Measurements from ENCODE around the gene PLEKHG4B.
A peak's percentile ranks its signal among the peaks of the same experiment; 100 is the strongest.

PLEKHG4B gene

DNA sequence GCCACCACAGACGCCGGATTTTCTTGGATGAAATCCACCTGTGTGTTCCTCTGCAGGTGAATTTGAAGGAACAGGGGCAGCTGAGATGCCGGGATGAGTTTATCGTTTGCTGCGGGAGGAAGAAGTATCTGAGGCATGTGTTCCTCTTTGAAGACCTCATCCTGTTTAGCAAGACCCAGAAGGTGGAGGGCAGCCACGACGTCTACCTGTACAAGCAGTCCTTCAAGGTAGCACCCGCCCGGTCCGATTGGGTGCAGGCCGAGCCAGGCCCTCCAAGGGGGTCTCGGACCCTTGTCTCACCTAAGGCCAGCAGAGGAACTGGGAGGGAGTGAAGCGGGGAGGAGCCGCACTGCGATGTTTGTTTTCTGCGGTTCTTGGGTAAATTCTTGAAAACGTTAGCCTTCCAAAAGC is 80.9 kb downstream of the PLEKHG4B start:
- DNase-seq = no peak

DNA sequence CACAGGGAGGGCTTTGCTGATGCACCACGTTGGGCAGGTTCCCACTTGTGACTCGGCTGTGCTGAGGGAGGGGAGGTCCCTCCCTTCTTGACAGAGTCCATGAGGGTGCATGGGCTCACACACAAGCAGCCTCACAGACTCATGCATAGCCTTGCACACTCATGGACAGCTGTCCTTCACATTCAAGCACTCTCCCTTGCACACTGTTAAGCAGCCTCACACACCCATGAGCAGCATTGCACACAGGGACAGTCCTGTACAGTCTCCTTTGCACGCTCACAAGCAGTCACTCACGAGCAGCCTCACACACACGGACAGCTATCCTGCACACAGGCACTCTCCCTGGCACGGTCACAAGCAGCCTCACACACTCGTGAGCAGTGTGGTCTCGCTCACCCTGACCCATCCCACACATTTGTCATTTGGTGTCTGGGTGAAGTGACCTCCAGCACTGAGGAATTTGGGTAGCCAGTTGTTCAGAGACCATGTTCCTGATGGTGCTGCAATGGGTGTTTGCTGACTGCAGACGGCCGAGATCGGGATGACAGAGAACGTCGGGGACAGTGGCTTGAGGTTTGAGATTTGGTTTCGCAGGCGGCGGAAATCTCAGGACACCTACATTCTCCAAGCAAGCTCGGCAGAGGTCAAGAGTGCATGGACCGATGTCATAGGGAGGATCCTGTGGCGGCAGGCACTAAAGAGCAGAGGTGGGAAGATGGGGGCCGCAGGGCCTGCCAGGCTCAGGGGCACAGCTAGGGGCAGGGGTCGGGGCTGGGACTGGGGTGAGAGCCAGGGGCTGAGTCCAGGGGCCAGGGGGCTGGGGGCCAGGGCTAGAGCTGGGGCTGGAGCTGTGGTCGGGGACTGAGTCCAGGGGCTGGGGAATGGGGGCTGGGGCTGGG is 81.7 kb downstream of the PLEKHG4B start:
- DNase-seq = no peak

DNA sequence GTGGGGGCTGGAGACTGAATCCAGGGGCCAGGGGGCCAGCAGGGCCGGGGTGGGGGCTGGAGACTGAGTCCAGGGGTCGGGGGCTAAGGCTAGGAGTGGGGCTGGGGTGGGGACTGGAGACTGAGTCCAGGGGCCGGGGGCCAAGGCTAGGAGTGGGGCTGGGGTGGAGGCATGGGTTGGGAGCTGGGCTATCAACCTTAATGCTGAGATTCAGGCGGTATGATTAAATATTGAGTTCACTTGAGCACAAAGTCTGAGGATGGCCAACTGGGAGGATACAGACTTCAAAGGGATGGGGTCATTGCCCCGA is 82.3 kb downstream of the PLEKHG4B start:
- DNase-seq = no peak

DNA sequence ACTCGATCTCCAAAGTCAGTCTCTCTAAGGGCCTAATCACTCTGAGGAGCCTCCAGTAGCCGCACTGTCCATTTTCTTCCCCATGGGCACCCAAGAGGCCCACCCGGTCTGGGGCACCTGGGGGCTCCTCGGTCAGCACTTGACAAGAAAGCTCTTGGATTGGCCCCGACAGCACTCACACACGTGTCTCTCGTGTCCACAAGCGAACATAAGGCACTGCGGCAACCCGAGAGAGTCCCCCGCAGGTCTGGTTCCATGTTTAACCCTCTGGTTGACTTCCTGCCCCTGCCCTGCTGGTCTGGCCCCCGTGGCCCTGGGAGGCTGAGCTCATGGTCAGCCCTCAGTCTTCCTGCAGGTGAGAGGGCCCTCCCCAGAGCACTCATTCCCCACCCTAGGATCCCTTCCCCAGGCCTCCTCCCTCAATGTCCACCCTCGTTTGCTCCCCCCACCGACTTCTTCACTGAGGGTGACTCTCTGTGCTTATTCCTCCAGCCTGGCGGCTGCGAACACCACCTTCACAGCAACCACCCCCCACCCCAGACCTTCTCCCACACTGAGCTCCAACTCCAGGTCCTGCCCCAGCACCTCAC is 83.0 kb downstream of the PLEKHG4B start:
- DNase-seq = no peak

DNA sequence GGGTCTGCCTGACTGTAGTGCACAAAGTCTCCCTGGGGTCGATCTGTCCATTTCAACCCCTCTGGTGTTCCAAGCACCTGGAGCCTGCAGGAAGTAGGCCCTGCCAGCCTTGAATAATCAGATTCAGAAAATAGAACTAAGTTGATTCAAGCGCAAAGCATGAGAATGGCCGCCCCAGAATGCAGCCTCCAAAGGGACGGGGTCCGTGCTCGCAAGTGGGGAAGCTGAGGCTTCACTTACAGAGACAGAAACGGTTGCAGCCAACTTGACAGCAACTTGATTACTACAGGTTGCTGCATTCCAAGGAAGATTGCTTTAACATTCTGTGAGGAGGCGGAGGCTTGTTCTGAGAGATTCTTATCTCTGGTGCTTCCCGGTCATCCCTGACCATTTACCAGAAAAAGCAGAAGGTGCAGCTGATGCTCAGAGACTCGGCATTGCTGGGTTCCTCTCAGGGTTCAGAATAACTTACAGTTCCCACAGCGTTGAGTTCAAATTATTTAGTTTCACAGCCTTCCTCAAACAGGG is 84.4 kb downstream of the PLEKHG4B start:
- no peak for DNase-seq

DNA sequence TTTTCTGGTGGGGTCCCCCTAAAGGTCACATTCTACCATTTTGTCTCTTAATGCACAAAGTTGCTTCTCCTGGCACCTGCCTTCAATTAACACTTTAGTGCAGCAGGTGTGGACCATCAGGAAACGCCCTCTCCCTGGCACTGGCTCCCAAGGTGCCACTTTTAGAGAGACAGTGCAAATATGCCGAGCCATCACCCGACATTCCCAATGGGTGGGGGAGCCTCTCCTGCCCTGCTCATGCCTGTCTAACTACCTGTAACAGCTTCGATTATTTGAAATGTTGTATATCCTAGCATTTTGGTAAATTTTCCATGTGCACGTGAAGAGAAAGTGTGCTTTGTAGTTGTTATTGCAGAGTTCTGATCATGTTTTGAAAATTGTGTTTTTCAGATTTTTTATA is 86.1 kb downstream of the PLEKHG4B start:
- DNase-seq = no peak

DNA sequence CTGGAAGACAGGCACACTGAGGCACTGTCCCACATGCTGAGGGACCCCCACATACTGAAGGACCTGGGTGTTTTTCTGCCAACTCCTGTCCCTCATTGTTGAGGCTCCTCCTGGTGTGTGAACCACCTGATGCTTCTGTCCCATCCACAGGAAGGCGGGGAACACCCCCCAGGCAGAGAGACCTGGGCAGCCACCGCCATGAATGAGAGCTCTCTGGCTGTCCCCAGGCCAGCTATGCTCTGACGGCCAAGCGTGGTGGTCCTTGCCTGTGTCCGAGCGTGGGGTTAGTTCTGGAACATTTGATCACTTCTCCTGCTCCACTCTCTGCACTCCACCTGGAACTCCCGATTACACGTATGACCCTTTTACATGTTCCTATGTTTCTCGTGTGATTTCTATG is 87.4 kb downstream of the PLEKHG4B start:
- no peak for DNase-seq

DNA sequence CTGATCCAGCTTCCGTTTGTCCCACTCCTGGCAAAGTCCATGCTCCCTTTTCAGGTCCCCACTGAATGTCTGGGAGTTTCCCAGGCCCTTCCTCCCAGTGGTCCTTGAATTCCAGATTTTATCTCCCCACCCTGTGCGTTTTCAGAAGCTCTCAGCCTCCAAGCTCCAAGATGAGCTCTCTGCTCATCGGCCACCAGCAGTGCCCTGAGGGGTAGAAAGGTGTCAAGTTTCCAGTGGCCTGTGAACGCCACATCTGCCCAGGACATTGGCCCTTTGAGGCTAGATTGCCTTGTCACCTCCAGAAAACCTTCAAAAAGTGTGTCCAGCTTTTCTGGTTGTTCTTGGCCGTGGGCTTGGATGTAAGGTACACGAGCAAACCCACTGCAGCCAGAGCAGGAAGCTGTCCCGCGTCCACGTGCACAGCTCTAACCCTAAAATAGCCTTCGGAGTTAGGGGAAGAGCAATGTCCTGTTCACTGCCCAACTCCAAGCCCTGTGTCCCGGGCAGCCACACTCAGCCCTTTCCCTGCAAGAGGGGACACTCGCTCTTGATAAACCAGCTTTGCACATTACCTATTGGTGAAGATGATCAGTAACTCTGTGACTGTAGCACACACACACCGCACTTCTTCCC is 88.4 kb downstream of the PLEKHG4B start:
- DNase-seq = no peak

DNA sequence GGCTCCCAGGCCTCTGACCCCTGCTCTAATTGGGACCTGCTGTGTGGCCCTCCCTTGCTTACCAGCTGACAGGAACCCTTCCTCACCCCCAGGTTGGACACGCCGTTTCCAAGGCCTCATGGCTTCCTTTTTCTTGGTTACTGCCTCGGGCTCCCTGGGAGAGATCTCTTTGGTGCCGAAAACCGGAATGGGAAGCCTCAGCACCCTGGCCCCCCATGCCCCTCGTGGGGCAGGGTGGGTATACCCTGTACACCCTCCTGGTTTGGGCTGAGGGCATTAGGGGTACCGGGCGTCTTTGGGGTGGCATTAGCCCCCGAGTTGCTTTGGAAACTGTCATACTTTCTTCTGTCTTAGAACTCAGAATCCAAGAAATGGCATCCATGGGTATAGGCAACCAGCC is 89.2 kb downstream of the PLEKHG4B start:
- DNase-seq = no peak

DNA sequence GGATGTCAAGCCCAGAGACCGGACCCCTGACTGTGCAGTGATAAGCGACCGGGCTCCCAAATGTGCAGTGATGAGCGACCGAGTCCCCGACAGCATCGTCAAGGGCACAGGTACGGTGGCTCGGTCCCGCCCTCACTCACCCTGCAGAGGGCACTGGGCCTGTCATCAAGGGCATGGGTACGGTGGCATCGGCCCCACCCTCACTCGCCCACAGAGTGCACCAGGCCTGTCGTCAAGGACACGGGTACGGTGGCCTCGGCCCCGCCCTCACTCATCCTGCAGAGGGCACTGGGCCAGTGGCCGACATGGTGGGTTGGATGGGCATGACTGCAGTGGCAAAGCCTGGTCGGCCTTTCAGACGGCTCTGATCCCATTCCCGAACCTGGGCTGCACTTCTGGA is 89.6 kb downstream of the PLEKHG4B start:
- no peak for DNase-seq

DNA sequence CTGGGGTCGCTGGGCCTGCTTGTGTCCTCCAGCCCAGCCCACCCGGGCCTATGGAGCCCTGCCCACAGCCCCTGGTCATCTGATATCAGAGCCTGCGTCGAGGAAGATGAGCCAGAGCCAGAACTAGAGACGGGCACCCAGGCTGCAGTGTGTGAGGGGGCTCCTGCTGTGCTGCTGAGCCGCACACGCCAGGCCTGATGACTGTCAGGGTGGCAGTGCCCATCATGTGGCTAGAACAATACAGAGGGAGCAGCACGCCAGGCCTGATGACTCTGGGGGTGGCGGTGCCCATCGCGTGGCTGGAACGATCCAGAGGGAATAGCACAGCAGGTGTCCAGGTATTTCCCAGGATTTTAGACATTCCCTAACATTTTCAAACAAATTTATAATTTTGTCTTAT is 90.2 kb downstream of the PLEKHG4B start:
- DNase-seq = no peak

DNA sequence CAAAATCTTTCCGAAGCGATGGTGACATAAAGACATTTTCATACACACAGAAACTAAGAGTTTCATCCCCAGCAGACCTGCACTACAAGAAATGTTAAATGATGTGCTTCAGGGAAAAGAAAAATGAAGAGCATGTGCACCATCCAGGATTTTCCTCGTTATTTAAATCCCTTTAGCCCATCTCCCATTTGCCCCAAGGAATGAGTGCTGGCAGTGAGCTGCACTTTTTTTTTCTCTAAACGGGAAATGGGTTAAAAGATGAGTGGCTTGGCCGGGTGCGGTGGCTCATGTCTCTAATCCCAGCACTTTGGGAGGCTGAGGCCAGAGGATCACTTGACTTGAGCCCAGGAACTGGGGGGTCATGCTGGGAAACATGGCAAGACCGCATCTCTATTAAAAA is 92.5 kb downstream of the PLEKHG4B start:
- DNase-seq = no peak

DNA sequence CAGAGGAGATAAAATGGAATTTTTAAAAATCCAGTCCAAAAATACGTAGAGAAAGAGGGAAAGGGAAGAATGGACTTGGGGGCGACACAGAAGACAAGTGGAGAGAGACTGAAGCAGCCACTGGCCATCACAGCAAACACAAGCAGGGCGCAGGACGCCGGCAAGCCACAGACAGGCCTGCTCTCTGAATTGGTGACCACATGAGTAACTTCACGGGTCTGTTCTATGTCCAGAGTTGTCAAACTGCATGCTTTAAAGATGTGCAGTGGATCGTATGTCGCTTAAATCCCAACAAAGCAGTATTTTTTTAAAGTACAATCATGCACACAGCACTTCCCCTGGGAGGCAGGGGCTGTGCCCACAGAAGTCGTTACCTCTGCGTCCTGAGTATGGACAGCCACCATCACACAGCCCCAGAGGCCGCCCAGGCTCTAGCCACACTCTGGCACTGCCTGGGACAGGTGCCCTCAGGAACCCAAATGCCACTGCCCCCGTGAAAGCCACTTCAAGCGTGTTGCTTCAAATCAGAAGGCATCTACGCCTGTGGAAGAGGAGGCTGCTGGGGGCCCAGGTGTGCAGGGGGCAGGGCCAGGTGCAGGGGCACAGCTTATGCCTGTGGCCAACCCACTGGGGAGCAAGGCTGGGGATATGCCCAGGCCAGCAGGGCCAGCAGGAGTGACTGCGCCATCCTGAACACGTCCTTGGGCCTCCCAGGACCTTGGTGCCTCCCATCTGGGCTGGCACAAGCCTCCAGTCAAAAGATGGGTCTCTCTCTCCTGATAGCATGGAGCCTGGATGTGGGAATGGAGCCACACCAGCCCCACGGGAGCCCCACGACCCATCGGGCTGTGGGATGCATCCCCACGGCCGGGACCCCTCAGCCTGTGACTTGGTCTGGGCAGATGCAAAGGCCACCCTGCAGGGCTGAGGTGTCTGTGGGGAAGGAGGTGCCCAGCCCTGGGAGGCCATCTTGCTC is 93.4 kb downstream of the PLEKHG4B start:
- no peak for DNase-seq

DNA sequence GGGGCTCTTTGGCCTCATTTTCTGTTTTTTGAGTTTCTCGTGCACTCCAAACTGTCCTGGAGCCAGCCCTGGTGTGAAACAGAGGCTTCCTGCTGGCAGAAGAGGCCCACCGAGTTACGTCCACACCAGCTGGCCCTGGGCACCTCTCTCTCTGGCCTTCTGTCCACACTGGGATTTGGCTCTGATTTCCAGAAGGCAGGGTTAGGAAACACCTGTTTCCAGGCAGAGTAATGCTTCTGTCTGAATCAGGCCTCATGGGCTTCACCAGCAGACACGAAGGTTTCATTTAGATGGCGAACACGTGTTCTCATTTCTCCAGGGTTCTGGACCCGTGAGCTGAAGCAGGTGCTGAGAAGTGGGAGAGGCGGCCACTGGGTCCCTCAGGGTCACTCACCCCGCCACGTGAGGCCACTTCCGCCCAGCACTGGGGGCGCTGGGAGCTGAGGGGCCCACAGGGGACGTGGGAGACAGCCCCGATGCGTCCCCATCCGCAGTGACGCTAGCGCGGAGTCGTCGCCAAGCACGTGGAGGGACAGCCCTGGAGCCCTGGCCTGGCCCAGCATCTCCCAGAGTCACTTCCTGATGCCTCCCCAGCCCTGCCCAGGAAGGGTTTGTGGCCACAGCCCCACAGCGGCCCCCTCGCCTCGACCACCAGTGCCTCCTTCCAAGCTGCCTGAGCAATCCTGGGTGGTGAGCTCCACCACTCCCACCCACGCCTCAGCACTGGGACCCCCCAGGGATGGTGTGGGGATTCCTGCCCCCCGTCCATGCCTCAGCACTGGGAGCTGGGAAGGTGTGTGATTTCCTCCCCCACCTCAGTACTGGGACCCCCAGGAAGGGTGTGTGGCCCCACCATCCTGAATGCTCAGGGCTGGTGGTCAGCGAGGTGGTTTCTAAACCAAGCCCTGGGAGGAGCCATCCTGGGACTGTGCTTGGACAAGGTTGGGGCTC is 94.4 kb downstream of the PLEKHG4B start:
- no peak for DNase-seq

DNA sequence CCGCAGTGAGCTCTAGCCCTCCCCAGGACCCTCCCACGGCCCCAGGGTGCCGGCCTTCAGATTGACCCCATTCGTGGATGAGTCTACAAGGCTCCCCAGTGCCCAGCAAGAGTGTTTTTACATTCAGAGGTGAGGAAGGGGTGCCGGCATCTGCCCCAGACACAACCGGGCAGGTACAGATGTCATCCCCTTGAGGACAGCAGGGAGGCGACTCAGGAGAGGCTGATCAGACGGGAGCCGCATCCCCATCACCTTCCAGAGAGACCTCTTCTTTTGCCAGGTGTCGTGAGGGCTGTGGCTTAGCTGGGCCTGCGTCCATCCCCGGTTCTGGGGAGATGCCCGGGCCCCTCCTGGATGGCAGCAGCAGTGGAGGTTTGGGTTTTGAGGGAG is 95.1 kb downstream of the PLEKHG4B start:
- DNase-seq = no peak

DNA sequence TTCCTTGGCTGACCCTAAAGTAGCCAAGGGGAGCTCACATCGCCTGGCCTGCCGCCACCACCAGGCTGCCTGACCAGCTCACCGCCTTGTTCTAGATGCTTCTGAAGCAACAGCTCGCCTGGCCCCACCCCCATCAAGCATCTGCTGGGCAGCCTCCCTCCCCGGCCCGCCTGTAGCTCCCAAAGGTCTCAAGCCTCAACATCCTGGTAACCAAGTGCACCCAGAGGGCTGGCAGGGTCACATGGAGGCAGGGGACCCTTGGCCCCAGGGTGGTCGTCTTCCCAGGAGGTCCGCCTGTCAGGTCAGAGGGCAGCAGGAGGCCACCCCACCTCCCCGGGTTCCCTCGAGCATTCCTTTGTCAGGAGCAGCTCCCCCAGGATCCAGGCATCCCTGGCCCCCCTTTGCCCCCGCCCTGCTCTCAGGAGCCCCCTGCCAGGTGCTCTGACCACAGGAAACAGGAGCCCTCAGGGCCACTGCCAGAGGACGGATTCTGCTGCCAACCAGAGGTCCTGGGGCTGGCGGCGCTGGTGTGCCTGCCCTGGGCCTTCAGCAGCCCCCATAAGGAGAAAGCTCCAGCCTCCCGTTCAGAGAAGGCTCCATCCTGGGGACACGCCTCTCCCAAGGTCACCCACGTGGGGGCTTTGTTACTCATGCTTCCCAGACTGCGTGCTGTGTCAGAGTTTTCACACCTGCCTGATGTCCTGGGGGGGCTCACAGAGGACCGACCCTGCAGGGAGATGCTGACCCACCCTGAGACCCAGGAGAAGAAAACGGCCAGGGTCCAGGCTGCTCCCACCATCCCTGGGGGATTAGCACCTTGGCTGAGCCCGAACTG is 95.9 kb downstream of the PLEKHG4B start:
- DNase-seq = no peak

DNA sequence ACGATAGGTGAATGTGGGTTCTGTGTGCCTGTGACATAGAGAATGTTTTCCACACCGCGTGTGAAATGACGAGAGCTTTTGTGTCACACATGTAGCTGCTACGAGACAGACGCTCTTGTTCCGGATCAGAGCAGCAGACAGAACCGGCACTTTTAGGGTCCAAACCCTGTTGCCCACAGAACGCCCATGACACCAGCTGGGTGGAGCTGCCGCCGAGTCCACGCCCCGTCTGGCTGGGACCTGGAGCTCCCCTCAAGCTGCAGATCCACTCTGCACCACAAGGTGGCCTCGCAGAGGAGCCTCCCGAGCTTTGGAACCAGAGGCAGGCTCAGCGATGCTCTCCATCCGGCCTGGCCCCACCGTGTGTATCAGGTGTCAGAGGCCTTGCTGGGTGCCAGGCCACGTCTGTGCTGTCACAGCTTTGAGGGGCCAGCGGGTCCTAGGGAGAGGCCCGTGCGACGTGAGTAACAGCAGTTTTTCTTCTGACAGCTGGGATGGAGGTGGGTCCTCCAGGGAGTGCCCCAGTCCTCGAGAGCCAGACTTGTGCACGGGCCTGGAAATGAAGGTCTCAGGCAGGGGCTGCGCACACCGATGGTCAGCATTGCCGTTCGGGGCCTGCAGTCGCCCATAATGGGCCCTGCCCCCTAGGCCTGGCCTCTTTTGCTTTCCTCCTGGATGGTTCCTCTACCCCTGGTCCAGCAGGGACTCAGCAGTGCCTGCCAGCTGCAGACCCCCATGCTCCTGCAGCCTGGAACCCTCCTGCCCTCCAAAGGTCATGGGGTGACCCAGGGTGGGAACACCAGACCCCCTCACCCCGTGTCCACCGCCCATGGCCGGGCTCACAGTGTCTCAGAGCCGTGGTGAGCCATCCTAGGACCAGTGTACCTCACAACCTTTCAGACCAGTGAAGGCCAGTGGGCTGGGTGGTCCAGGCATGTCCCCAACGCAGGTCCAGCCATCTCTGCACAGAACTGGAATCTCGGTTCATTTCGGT is 96.8 kb downstream of the PLEKHG4B start:
- DNase-seq = peak; percentile 55

DNA sequence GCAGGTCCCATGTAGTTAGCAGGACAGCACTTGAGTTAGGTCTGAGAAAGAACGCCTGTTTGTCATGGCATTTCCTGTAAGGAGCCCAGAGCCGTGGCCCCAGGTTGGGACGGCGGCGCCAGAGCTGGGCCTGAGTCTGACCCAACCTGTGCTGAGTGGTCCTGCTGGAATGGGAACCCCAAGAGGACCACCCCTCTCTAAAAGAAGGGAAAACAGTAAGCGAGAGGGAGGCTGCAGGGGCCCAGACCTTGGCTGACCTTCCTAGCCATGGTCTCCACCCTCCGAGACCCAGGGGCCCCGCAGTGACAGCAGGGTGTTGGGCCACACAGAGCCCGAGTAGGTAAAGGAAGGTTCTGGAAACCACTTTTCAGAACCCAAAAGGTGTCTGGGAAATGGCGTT is 97.5 kb downstream of the PLEKHG4B start:
- DNase-seq = no peak

DNA sequence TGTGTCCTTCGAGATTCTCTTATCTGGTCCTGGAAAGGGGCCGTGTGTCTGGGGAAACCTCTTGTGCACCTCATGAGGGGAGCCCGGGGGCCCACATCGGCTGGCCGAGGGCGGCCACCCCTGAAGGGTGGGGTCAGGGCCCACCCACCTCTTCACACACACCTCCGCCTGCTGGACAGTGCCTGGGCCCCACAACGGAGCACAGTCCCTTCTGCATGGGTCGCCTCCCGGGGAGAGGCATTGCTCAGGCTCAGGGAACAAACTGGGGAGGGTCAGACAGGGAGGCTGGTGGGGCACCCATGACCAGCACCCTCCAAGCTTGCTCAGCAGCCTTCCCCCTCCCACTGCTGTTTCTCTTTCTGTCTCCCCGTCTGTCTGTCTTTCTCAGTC is 98.0 kb downstream of the PLEKHG4B start:
- DNase-seq = no peak

All from NCI-H524 treated with DMSO at 0.1 percent for 48 hours (cell line).